ENCODE measurements around the gene CD200R1. TPM values are rescaled to one million over a fixed set of nuclear protein-coding genes. Genes with fewer than 3 reads are reported as not detected.

The CD200R1 gene
- total and polyA plus RNA-seq, 2 experiments from 2014 or later, result not detected

GRCh38 chr3:112980080-112980479 is 5.2 kb upstream of the CD200R1 start:
- in situ Hi-C loops (cut with MboI), result loop anchor here (10.0 kb wide), 2 partner anchors 335 to 395 kb away; partner anchors contain the start of gene CCDC80
- H3K4me2 ChIP-seq (ENCODE audit: unreplicated experiment), result no peak overlapping the region

GRCh38 chr3:112979244-112979832 is 4.4 kb upstream of the CD200R1 start:
- Histone ChIP-seq H2AFZ (peak overlapping the region; percentile 13; the same call in 1 of the 2 replicates), H3K4me2 (ENCODE audit: unreplicated experiment) (no peak overlapping the region), H3K9ac (no peak overlapping the region), H3K27ac (no peak overlapping the region), H3K27me3 (replicated peaks; ENCODE audit: insufficient read depth) (no peaks in the 10 kb centered on the region), H3F3A (ENCODE audit: insufficient read depth) (no peaks in the 10 kb centered on the region), H3K79me2 (ENCODE audit: insufficient read depth) (no peaks in the 10 kb centered on the region), H3K9me3 (ENCODE audit: low read depth) (no peaks in the 10 kb centered on the region), H4K20me1 (ENCODE audit: insufficient read depth) (no peaks in the 10 kb centered on the region), H3K4me3 (no peak overlapping the region), H3K4me1 (ENCODE audit: insufficient read depth) (no peaks in the 10 kb centered on the region), H3K36me3 (ENCODE audit: low read depth) (no peaks in the 10 kb centered on the region), H3K9me2 (ENCODE audit: insufficient read depth) (no peaks in the 10 kb centered on the region)
- TF ChIP-seq EZH2phosphoT487 (IDR thresholded peaks at IDR 0.05; ENCODE audit: insufficient read depth, low read depth), result no peak
- TF ChIP-seq EZH2 (IDR thresholded peaks at IDR 0.05; ENCODE audit: insufficient read depth, poor library complexity, severe bottlenecking), result no peak
- WGBS, 2 experiments (ENCODE audit: low coverage in 1 of 2, low lambda C conversion rate in 2 of 2, missing lambda C conversion rate in 2 of 2), result 6% methylated on average over 1 of the region's 1 CpG
- DNase-seq, result peak; percentile 65
- in situ Hi-C loops (cut with MboI), result loop anchor here (10.0 kb wide), 1 partner anchor 245 kb away; no protein-coding TSS in a partner anchor

More at GRCh38 chr3:112980080-112980479, 5.2 kb upstream of the CD200R1 start:
- no peaks in the 10 kb centered on the region for H3F3A ChIP-seq (ENCODE audit: insufficient read depth)
- no peaks in the 10 kb centered on the region for H3K9me3 ChIP-seq (ENCODE audit: low read depth)
- TF ChIP-seq EZH2phosphoT487 (IDR thresholded peaks at IDR 0.05; ENCODE audit: insufficient read depth, low read depth) (no peak), EZH2 (IDR thresholded peaks at IDR 0.05; ENCODE audit: insufficient read depth, poor library complexity, severe bottlenecking) (no peak)
- H3K36me3 ChIP-seq (ENCODE audit: low read depth), result no peaks in the 10 kb centered on the region
- no peak overlapping the region for H3K4me3 ChIP-seq
- H3K4me1 ChIP-seq (ENCODE audit: insufficient read depth), result no peaks in the 10 kb centered on the region
- H4K20me1 ChIP-seq (ENCODE audit: insufficient read depth), result no peaks in the 10 kb centered on the region
- no peak overlapping the region for H3K27ac ChIP-seq
- no peaks in the 10 kb centered on the region for H3K79me2 ChIP-seq (ENCODE audit: insufficient read depth)
- H2AFZ ChIP-seq, result no peak overlapping the region
- DNase-seq, result peak; percentile 14
- WGBS, 2 experiments (ENCODE audit: low coverage in 1 of 2, low lambda C conversion rate in 2 of 2, missing lambda C conversion rate in 2 of 2), result 8 to 19% methylated on average over 1 of the region's 1 CpG
- H3K9me2 ChIP-seq (ENCODE audit: insufficient read depth), result no peaks in the 10 kb centered on the region
- H3K27me3 ChIP-seq (replicated peaks; ENCODE audit: insufficient read depth), result no peaks in the 10 kb centered on the region
- no peak overlapping the region for H3K9ac ChIP-seq

GRCh38 chr3:112976953-112977352 is 2.0 kb upstream of the CD200R1 start:
- no peak overlapping the region for H3K27ac ChIP-seq
- no peaks in the 10 kb centered on the region for H3K36me3 ChIP-seq (ENCODE audit: low read depth)
- no peaks in the 10 kb centered on the region for H3K9me3 ChIP-seq (ENCODE audit: low read depth)
- H3K79me2 ChIP-seq (ENCODE audit: insufficient read depth), result no peaks in the 10 kb centered on the region
- no peaks in the 10 kb centered on the region for H3K27me3 ChIP-seq (replicated peaks; ENCODE audit: insufficient read depth)
- no peak overlapping the region for H3K4me3 ChIP-seq
- TF ChIP-seq EZH2 (IDR thresholded peaks at IDR 0.05; ENCODE audit: insufficient read depth, poor library complexity, severe bottlenecking) (no peak), EZH2phosphoT487 (IDR thresholded peaks at IDR 0.05; ENCODE audit: insufficient read depth, low read depth) (no peak)
- H3F3A ChIP-seq (ENCODE audit: insufficient read depth), result no peaks in the 10 kb centered on the region
- H3K4me1 ChIP-seq (ENCODE audit: insufficient read depth), result no peaks in the 10 kb centered on the region
- H3K4me2 ChIP-seq (ENCODE audit: unreplicated experiment), result no peak overlapping the region
- in situ Hi-C loops (cut with MboI), result loop anchor here (10.0 kb wide), 1 partner anchor 242 kb away; no protein-coding TSS in a partner anchor
- H3K9me2 ChIP-seq (ENCODE audit: insufficient read depth), result no peaks in the 10 kb centered on the region
- no peak overlapping the region for H3K9ac ChIP-seq
- 42 to 55% methylated on average over 2 of the region's 2 CpGs for WGBS, 2 experiments (ENCODE audit: low coverage in 1 of 2, low lambda C conversion rate in 2 of 2, missing lambda C conversion rate in 2 of 2)
- H2AFZ ChIP-seq, result no peak overlapping the region
- H4K20me1 ChIP-seq (ENCODE audit: insufficient read depth), result no peaks in the 10 kb centered on the region
- no peak for DNase-seq

GRCh38 chr3:112976001-112976400 is 1.1 kb upstream of the CD200R1 start:
- no peaks in the 10 kb centered on the region for H3K9me3 ChIP-seq (ENCODE audit: low read depth)
- no peak overlapping the region for H3K4me3 ChIP-seq
- no peaks in the 10 kb centered on the region for H3K9me2 ChIP-seq (ENCODE audit: insufficient read depth)
- no peak overlapping the region for H3K27ac ChIP-seq
- no peaks in the 10 kb centered on the region for H3K4me1 ChIP-seq (ENCODE audit: insufficient read depth)
- H3K27me3 ChIP-seq (replicated peaks; ENCODE audit: insufficient read depth), result no peaks in the 10 kb centered on the region
- H3F3A ChIP-seq (ENCODE audit: insufficient read depth), result no peaks in the 10 kb centered on the region
- H3K4me2 ChIP-seq (ENCODE audit: unreplicated experiment), result no peak overlapping the region
- no peaks in the 10 kb centered on the region for H4K20me1 ChIP-seq (ENCODE audit: insufficient read depth)
- H3K9ac ChIP-seq, result no peak overlapping the region
- H3K36me3 ChIP-seq (ENCODE audit: low read depth), result no peaks in the 10 kb centered on the region
- DNase-seq, result no peak
- no peaks in the 10 kb centered on the region for H3K79me2 ChIP-seq (ENCODE audit: insufficient read depth)
- in situ Hi-C loops (cut with MboI), result loop anchor here (10.0 kb wide), 1 partner anchor 241 kb away; no protein-coding TSS in a partner anchor
- H2AFZ ChIP-seq, result no peak overlapping the region
- TF ChIP-seq EZH2phosphoT487 (IDR thresholded peaks at IDR 0.05; ENCODE audit: insufficient read depth, low read depth) (no peak), EZH2 (IDR thresholded peaks at IDR 0.05; ENCODE audit: insufficient read depth, poor library complexity, severe bottlenecking) (no peak)

Data from GM23248 (cell line).